Activated CD4-positive, alpha-beta T cell treated with anti-CD3 and anti-CD28 coated beads, Interleukin-2, amount 50 U/mL, for 48 hours (primary cell): Measurements from ENCODE around the gene EML6.

Experiments
- DNase-seq, 2 experiments: peaks; one replicate each; pipeline ENCODE4 v3.0.0-alpha.2; 2020

EML6 gene

GRCh38 chr2:54708584-54709335, 14.7 kb upstream of the EML6 start:
- peak; percentile 5 to 12 for DNase-seq

- peak in 1 of 2 experiments; percentile 5 for DNase-seq
Measured at GRCh38 chr2:54709336-54709809, 14.1 kb upstream of the EML6 start.

GRCh38 chr2:54710216-54710615, 13.2 kb upstream of the EML6 start:
- no peak for DNase-seq

- no peak for DNase-seq
Measured at GRCh38 chr2:54712516-54712915, 10.9 kb upstream of the EML6 start.

GRCh38 chr2:54714996-54715395, 8.5 kb upstream of the EML6 start:
- DNase-seq: no peak

- DNase-seq: no peak
Measured at GRCh38 chr2:54716375-54716774, 7.1 kb upstream of the EML6 start.

GRCh38 chr2:54720563-54720962, 2.9 kb upstream of the EML6 start:
- DNase-seq: no peak

GRCh38 chr2:54722641-54723040, 821 bp upstream of the EML6 start:
- peak in 1 of 2 experiments; percentile 8 for DNase-seq

- no peak for DNase-seq
Measured at GRCh38 chr2:54723996-54724559, 616 bp downstream of the EML6 start.

- DNase-seq: peak; percentile 34 to 42
Measured at GRCh38 chr2:54724560-54725342, 1.3 kb downstream of the EML6 start.

GRCh38 chr2:54725343-54726099, 2.1 kb downstream of the EML6 start:
- DNase-seq: no peak

- DNase-seq: no peak
Measured at GRCh38 chr2:54726431-54726830, 3.0 kb downstream of the EML6 start.

GRCh38 chr2:54726940-54727339, 3.5 kb downstream of the EML6 start:
- no peak for DNase-seq

- DNase-seq: no peak
Measured at GRCh38 chr2:54728669-54729120, 5.2 kb downstream of the EML6 start.

- no peak for DNase-seq
Measured at GRCh38 chr2:54735636-54736035, 12.2 kb downstream of the EML6 start.

GRCh38 chr2:54738281-54738680, 14.8 kb downstream of the EML6 start:
- no peak for DNase-seq

- no peak for DNase-seq
Measured at GRCh38 chr2:54740333-54740732, 16.9 kb downstream of the EML6 start.

- DNase-seq: no peak
Measured at GRCh38 chr2:54741250-54741649, 17.8 kb downstream of the EML6 start.

GRCh38 chr2:54750040-54750439, 26.6 kb downstream of the EML6 start:
- no peak for DNase-seq

- no peak for DNase-seq
Measured at GRCh38 chr2:54752439-54752838, 29.0 kb downstream of the EML6 start.

- no peak for DNase-seq
Measured at GRCh38 chr2:54755641-54756326, 32.3 kb downstream of the EML6 start.

GRCh38 chr2:54757500-54757899, 34.0 kb downstream of the EML6 start:
- DNase-seq: peak in 1 of 2 experiments; percentile 5
